ENCODE results near the gene FAM13A.

FAM13A gene

DNA sequence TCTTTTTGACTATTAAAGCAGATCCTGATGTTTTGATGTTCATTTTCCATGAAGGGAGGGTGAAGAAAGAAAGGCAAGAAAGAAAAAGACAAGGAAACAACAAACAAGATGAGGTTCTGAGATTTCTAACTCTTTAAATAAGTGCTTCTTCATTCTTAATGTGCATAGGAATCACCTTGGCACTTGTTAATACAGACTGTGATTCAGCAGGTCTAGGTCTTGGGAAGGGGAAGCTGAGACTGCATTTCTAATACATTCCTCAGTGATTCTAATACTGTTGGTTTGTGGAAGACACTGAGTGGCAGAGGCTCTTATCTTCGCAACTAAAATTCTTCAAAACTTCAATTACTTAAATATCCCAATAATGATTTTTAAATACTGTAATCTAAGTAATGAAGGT, 264.2 kb downstream of the FAM13A start:
- Mint-ChIP-seq H3K27me3 (peaks cover 0 to 9% of the 10 kb centered on the region in 2 donors), H3K9me3 (peaks cover 0 to 2% of the 10 kb centered on the region in 2 donors), H3K4me1 (ENCODE audit: low read depth in 2 of 2) (peaks cover 0 to 2% of the 10 kb centered on the region in 2 donors), H3K27ac (peak overlapping the region in 1 of 2 donors; percentile 5), H3K36me3 (ENCODE audit: insufficient read depth) (no peaks in the 10 kb centered on the region), H3K4me3 (no peak overlapping the region)
- DNase-seq (no peak), ATAC-seq (replicated peaks) (no peak)

DNA sequence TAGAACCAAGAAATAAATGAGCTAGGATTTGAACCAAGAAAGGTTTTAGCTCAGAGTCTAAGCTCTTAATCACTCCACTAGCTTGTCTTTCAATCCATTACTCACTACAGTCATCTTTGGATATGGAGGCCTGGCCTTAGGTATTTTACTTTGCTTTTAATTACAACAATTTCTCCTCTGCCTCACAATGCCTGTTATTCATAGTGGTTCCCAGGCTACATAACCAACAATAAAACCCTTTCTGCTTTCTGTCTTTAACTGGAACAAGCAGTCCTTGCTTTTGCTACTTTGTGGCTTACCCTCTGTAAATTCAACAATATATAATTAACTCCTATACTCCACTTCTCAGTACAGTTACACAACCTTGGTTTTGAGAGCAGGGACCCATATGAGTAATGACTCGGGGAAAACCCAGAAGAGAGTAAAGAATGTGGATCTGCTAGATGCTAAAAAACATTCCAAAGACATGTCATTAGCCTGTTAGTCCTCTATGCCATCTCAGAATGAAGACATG, 264.7 kb downstream of the FAM13A start:
- H3K36me3 Mint-ChIP-seq (ENCODE audit: insufficient read depth) = no peaks in the 10 kb centered on the region
- no peak overlapping the region for H3K4me3 Mint-ChIP-seq
- ATAC-seq (replicated peaks) (no peak), DNase-seq (no peak)
- peaks cover 0 to 4% of the 10 kb centered on the region in 2 donors for H3K27me3 Mint-ChIP-seq
- H3K9me3 Mint-ChIP-seq = no peaks in the 10 kb centered on the region
- peak overlapping the region in 1 of 2 donors; percentile 5 for H3K27ac Mint-ChIP-seq
- peaks cover 0 to 2% of the 10 kb centered on the region in 2 donors for H3K4me1 Mint-ChIP-seq (ENCODE audit: low read depth in 2 of 2)

DNA sequence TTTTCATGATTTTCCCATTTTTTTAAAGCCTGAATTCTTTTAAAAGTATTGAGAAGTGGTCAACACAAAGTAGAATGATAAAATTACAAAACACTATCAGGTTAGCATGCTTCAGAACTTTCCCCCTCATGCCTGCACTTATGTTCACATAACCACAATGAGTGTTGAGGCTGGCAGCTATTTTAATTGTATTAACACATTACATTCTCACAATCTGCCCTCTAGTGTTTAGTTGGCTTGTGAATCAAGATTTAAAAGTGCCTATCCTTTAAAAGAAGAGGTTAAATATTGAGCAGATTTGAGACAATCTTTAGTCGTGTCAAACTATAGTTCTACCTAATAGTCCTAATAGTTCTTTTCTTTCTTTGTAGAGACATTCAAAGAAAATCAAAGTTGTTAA, 265.7 kb downstream of the FAM13A start:
- no peaks in the 10 kb centered on the region for H3K36me3 Mint-ChIP-seq (ENCODE audit: insufficient read depth)
- H3K4me1 Mint-ChIP-seq (ENCODE audit: low read depth in 2 of 2) = peaks cover 0 to 2% of the 10 kb centered on the region in 2 donors
- H3K9me3 Mint-ChIP-seq = no peaks in the 10 kb centered on the region
- no peak overlapping the region for H3K27ac Mint-ChIP-seq
- H3K27me3 Mint-ChIP-seq = no peaks in the 10 kb centered on the region
- DNase-seq = no peak
- no peak overlapping the region for H3K4me3 Mint-ChIP-seq
- ATAC-seq (replicated peaks) = no peak

DNA sequence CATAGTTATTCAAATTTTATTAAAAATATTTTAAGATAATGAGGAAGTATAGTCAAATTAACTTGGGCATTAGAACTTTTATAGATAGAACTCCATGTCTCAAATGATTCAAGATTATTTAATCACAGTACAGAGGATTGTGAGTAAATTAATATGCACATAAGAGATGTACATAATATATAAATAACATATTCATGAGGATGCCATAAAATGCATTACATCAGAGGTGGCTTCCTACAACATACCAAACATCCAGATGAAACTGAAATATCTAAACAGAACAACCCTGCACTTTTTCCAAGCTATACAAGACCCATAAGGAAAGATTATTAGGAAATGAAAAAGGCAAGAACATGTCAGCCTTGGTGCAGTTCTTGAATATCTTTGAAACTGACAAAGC, 268.1 kb downstream of the FAM13A start:
- ATAC-seq (replicated peaks) = no peak
- H3K4me3 Mint-ChIP-seq = no peak overlapping the region
- H3K27me3 Mint-ChIP-seq = no peaks in the 10 kb centered on the region
- DNase-seq = no peak
- peaks cover 0 to 2% of the 10 kb centered on the region in 2 donors for H3K4me1 Mint-ChIP-seq (ENCODE audit: low read depth in 2 of 2)
- H3K36me3 Mint-ChIP-seq (ENCODE audit: insufficient read depth) = no peaks in the 10 kb centered on the region
- H3K9me3 Mint-ChIP-seq = no peaks in the 10 kb centered on the region
- no peak overlapping the region for H3K27ac Mint-ChIP-seq

DNA sequence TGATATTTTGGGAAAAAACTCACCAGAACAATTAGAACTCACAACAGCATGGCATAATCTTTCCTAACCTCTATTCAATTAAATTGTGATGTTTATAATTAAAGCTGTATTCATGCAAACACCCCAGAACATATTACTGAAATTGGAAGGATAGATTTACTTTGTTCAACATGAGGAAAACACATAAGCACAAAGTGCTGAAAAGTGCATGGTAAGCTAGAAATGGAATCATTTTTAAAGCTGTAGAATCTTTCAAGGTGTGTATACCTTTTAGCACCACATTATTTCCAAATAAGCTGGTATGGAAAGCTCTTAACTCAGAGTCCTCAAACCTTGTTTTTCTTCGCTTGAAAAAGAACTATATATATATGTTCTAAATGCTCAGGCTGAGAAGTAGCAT, 268.6 kb downstream of the FAM13A start:
- no peak for ATAC-seq (replicated peaks)
- no peak overlapping the region for H3K27ac Mint-ChIP-seq

DNA sequence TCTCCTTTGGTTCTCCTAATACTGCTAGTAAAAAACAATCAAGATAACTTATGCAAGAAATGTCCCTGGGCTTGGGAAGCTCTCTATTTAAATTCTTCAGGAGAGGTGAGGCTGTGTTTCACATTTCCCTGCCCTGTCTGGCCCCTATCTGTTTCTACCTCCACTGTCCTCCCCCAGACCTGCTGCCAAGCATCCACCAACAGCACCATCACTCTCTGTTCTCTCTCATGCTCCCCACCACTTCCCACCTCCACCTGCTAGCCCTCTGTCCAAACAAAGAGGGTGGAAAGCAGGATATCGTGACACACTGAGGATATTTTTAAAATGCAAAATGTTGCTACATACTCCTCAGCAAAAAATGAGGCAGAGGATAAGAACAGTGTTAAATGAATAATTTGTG, 271.0 kb downstream of the FAM13A start:
- Mint-ChIP-seq H3K4me3 (no peak overlapping the region), H3K27me3 (no peaks in the 10 kb centered on the region), H3K9me3 (no peaks in the 10 kb centered on the region), H3K36me3 (ENCODE audit: insufficient read depth) (no peaks in the 10 kb centered on the region), H3K4me1 (ENCODE audit: low read depth in 2 of 2) (no peaks in the 10 kb centered on the region), H3K27ac (no peak overlapping the region)
- ATAC-seq (replicated peaks) = no peak
- DNase-seq = no peak

More for the DNA sequence above, 268.6 kb downstream of the FAM13A start:
- Mint-ChIP-seq H3K4me3 (no peak overlapping the region), H3K36me3 (ENCODE audit: insufficient read depth) (no peaks in the 10 kb centered on the region), H3K9me3 (no peaks in the 10 kb centered on the region), H3K4me1 (ENCODE audit: low read depth in 2 of 2) (peaks cover 0 to 2% of the 10 kb centered on the region in 2 donors), H3K27me3 (no peaks in the 10 kb centered on the region)
- DNase-seq = no peak

DNA sequence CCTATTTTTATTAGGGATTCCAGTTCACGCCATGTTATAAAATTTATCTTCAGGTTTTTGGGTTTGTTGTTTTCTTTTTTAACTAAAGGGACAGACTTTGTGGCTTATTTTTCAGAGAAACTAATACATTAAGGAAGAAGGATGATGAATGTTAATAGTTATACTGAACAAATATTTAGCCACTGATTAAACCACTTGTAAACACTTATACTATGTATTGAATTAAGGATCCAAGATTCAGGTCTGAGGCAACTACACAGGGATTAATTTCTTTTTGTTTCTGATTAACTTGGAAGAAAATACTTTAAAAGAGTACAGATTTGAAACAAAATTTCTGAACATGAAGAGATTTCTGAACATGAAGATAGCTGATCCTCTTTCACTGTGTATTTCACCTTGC, 276.6 kb downstream of the FAM13A start:
- no peak for ATAC-seq (replicated peaks)
- H3K36me3 Mint-ChIP-seq (ENCODE audit: insufficient read depth) = peaks cover 4% of the 10 kb centered on the region
- DNase-seq = no peak
- H3K4me3 Mint-ChIP-seq = no peak overlapping the region
- H3K9me3 Mint-ChIP-seq = no peaks in the 10 kb centered on the region
- no peaks in the 10 kb centered on the region for H3K27me3 Mint-ChIP-seq
- no peak overlapping the region for H3K27ac Mint-ChIP-seq
- no peaks in the 10 kb centered on the region for H3K4me1 Mint-ChIP-seq (ENCODE audit: low read depth in 2 of 2)

DNA sequence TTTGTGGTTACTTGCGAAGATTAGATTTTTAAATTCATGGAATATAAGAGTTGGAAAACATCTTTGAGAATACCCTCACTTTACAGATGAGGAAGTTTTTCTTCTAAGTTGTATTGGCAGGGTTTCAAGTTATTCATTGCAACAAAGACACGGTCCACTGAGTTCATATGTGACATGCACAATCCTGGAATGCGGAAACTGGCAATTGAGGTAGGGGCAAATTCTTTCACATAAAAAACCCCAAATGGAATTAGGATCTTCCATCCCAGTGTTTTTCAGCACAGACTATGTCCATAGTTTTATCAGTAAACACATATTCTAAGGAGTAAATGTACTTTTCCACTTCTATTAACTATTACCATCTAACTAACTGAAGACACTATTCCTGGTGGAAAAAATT, 277.6 kb downstream of the FAM13A start:
- no peak overlapping the region for H3K4me3 Mint-ChIP-seq
- no peaks in the 10 kb centered on the region for H3K9me3 Mint-ChIP-seq
- H3K27me3 Mint-ChIP-seq = no peaks in the 10 kb centered on the region
- H3K4me1 Mint-ChIP-seq (ENCODE audit: low read depth in 2 of 2) = no peaks in the 10 kb centered on the region
- DNase-seq (no peak), ATAC-seq (replicated peaks) (no peak)
- H3K27ac Mint-ChIP-seq = no peak overlapping the region
- H3K36me3 Mint-ChIP-seq (ENCODE audit: insufficient read depth) = peaks cover 4% of the 10 kb centered on the region

DNA sequence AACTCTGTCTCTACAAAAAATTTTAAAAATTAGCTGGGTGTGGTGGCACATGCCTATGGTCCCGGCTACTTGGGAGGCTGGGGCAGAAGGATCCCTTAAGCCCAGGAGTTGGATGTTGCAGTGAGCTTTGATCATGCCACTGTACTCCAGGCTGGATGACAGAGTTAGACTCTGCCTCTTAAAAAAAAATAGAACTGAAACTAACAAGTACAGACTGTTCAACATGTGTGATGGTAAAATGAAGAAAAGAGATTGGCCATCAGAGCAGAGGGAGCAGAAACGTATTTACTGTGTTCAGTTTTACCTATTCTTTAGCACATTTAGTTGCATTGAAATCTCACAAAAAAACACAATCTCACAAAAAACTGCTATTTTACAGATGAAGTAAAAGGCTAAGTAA, 281.5 kb downstream of the FAM13A start:
- Mint-ChIP-seq H3K36me3 (ENCODE audit: insufficient read depth) (peaks cover 4% of the 10 kb centered on the region), H3K9me3 (peaks cover 0 to 6% of the 10 kb centered on the region in 2 donors), H3K4me3 (no peak overlapping the region), H3K27ac (no peak overlapping the region), H3K27me3 (peaks cover 0 to 7% of the 10 kb centered on the region in 2 donors), H3K4me1 (ENCODE audit: low read depth in 2 of 2) (no peaks in the 10 kb centered on the region)
- no peak for ATAC-seq (replicated peaks)
- no peak for DNase-seq

DNA sequence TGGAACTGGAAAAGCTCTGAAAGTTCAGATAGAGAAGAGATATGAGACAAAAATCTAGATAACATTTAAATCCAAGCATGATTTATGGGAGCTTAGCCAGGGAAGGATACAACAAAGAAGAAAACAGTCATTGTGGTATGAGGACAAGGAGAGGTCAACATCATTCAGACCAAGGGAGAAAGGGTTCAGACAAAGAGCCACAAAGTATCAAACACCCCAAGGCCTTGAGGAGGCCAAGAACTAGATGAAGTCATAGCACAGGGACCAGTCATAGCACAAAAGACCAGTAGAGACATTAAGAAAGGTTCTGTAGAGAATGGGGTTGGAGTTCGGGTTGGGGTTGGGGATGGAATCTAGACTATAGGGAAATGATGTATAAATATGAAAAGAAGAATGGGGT, 282.0 kb downstream of the FAM13A start:
- peaks cover 0 to 7% of the 10 kb centered on the region in 2 donors for H3K27me3 Mint-ChIP-seq
- ATAC-seq (replicated peaks) (no peak), DNase-seq (no peak)
- H3K4me1 Mint-ChIP-seq (ENCODE audit: low read depth in 2 of 2) = no peaks in the 10 kb centered on the region
- H3K27ac Mint-ChIP-seq = no peak overlapping the region
- H3K36me3 Mint-ChIP-seq (ENCODE audit: insufficient read depth) = peaks cover 1% of the 10 kb centered on the region
- H3K9me3 Mint-ChIP-seq = peaks cover 0 to 6% of the 10 kb centered on the region in 2 donors
- H3K4me3 Mint-ChIP-seq = no peak overlapping the region

DNA sequence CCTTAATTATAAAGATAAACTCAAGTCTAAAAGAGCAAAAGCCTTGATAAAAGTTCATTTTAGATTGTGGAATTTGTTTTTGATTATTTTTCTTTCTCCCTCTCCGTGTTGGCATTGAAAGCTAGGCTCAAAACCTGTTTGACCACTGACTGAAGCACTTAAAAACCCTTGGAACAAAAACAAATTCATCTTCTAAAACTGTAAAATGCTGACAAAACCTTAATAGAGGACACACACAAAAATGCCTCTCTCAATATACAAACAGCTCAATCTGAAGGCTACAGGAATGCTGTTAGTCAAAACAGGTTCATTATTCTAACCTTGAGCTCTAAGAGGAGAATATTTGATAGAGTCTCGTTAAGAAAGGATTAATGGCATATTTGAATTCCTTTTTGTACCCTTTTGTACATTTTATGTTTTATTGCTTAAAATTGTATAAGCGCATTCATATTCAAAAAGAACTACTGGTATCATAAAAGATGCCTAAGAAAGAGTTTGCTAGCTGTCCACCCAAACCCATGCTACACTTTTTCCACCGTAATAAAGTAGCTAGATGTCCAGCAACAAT, 285.0 kb downstream of the FAM13A start:
- Mint-ChIP-seq H3K4me3 (no peak overlapping the region), H3K9me3 (peaks cover 0 to 6% of the 10 kb centered on the region in 2 donors)

DNA sequence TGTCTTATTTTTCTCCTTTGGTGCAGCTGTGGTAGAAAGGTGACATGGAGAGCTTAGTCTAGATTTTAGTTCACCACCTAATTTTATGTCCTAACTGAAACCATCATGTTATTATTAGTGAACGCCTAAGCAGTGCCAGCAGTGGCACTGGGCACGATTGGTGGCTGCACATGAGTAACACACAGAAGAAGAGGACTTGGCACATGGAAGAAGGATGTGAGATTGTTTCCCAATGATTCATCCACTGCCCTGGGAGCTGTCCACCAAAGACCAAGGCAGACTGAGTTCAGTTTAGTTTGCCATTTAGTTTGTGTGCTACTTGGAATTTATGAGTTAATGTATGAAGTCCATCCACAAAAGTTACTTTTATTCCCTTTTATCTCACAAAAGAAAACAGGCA, 291.3 kb downstream of the FAM13A start:
- Mint-ChIP-seq H3K27ac (no peak overlapping the region), H3K27me3 (peaks cover 0 to 10% of the 10 kb centered on the region in 2 donors), H3K9me3 (no peaks in the 10 kb centered on the region), H3K36me3 (ENCODE audit: insufficient read depth) (no peaks in the 10 kb centered on the region), H3K4me1 (ENCODE audit: low read depth in 2 of 2) (no peaks in the 10 kb centered on the region), H3K4me3 (no peak overlapping the region)
- ATAC-seq (replicated peaks) (no peak), DNase-seq (no peak)

More for the DNA sequence above, 285.0 kb downstream of the FAM13A start:
- H3K36me3 Mint-ChIP-seq (ENCODE audit: insufficient read depth) = no peaks in the 10 kb centered on the region
- ATAC-seq (replicated peaks) (no peak), DNase-seq (no peak)
- H3K4me1 Mint-ChIP-seq (ENCODE audit: low read depth in 2 of 2) = no peaks in the 10 kb centered on the region
- H3K27me3 Mint-ChIP-seq = peaks cover 0 to 7% of the 10 kb centered on the region in 2 donors
- no peak overlapping the region for H3K27ac Mint-ChIP-seq

DNA sequence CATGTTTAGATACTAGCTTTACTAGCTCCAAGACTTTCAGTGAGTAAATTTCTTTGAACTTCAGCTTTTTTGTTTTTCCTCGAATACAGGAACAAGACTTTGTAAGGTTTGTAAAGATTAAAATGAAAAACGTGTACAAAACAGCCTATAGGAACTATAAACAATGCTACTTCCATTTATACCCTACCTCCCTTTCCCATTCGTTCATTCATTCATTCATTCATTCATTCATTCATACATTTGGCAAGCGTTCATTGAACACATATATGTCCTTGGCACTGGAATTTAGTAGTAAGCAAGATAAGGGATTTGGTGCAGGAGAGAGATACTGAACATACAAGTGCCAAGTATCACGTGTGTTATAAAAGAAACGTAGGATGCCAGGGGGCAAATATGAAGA, 293.9 kb downstream of the FAM13A start:
- ATAC-seq (replicated peaks) = no peak
- no peak for DNase-seq
- Mint-ChIP-seq H3K4me3 (no peak overlapping the region), H3K4me1 (ENCODE audit: low read depth in 2 of 2) (no peaks in the 10 kb centered on the region), H3K27me3 (peaks cover 0 to 12% of the 10 kb centered on the region in 2 donors), H3K27ac (no peak overlapping the region), H3K36me3 (ENCODE audit: insufficient read depth) (no peaks in the 10 kb centered on the region), H3K9me3 (no peaks in the 10 kb centered on the region)

DNA sequence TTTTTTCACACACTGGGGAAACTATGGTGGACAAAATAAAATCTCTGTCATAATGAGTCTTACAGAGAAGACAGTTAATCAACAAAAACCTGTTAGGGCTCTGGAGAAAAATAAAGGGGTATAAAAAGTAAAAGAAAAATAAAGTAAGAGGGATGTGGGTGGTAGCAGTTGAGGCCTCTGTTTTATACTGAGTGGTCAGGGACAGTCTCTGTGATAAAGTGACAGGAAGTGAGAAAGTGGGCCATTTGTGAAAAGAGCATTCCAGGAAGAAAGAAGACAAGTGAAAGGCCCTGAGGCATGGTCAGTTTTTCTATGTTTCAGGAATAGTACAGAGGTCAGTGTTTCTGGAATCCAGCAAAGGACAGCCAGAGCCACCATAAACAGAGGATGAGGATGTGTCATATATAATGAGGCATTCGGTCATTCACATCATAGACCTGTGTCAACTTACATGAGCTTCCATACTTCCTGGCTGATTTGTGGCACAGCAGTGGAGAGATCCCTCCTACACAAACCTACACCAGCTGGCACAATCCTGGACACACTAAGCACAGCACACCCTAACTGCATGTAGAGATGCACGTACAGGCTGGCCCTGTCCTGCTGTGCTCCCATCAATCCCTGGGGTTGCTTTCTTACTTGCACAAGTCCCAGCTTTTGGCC, 295.0 kb downstream of the FAM13A start:
- Mint-ChIP-seq H3K4me3 (no peak overlapping the region), H3K27me3 (peaks cover 0 to 15% of the 10 kb centered on the region in 2 donors), H3K36me3 (ENCODE audit: insufficient read depth) (no peaks in the 10 kb centered on the region), H3K27ac (no peak overlapping the region), H3K4me1 (ENCODE audit: low read depth in 2 of 2) (no peaks in the 10 kb centered on the region), H3K9me3 (no peaks in the 10 kb centered on the region)
- ATAC-seq (replicated peaks) (no peak), DNase-seq (no peak)
